Endothelial cell of umbilical vein (primary cell): ENCODE results near the gene DDX24.

Experiments used
- MYC ChIP-seq: IDR thresholded peaks from one replicate; pipeline ENCODE4 v1.6.1; 2011; ENCODE audit warnings: mild to moderate bottlenecking, low read depth, low read length
- POLR2A ChIP-seq: IDR thresholded peaks from 2 replicates; pipeline ENCODE4 v1.6.1; 2012; ENCODE audit warnings: low read depth, mild to moderate bottlenecking, control low read depth, low read length
- POLR2AphosphoS5 ChIP-seq: IDR thresholded peaks from 2 replicates; pipeline ENCODE4 v1.6.1; 2012; ENCODE audit warnings: low read depth, mild to moderate bottlenecking, control low read depth, low read length, moderate library complexity; ENCODE audit not compliant: insufficient read depth
- TF ChIP-seq, protein P1 (sequence below), 2 donors: IDR thresholded peaks; 1 replicate in 1 of 2; 2 replicates in 1 of 2; pipeline ENCODE4 v1.5.1; 2011; ENCODE audit warnings: low read length in 2 of 2, mild to moderate bottlenecking in 2 of 2, moderate library complexity in 2 of 2, control low read depth in 1 of 2, inconsistent platforms in 1 of 2, low read depth in 1 of 2; ENCODE audit not compliant: insufficient read depth in 1 of 2; ENCODE audit errors: extremely low read depth in 1 of 2

DNA sequence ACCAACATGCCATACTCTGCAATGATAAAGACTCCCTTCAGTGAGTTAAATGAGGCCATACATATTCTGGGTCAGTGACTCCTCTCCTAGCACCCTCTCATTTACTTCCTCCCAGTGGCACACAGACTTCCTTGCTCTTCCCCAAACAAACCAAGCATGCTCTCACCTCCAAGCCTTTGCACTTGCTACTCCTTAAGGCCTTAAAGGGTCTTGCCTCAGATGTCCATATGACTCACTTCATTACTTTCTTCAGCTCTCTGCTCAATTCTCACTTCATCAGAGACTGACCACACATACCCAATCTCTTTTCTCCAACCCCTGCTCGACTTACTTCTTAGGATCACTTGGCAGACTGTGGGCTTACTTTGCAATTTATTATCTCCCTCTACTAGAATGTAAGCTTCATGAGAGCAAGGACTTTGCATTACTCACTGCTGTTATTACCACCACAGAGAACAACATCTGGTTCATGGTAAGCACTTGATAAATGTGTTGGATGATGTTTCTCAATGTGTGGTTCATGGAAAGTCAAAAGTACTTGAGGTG lies 22.8 kb downstream of the DDX24 start:
- TF ChIP-seq, protein P1, sequence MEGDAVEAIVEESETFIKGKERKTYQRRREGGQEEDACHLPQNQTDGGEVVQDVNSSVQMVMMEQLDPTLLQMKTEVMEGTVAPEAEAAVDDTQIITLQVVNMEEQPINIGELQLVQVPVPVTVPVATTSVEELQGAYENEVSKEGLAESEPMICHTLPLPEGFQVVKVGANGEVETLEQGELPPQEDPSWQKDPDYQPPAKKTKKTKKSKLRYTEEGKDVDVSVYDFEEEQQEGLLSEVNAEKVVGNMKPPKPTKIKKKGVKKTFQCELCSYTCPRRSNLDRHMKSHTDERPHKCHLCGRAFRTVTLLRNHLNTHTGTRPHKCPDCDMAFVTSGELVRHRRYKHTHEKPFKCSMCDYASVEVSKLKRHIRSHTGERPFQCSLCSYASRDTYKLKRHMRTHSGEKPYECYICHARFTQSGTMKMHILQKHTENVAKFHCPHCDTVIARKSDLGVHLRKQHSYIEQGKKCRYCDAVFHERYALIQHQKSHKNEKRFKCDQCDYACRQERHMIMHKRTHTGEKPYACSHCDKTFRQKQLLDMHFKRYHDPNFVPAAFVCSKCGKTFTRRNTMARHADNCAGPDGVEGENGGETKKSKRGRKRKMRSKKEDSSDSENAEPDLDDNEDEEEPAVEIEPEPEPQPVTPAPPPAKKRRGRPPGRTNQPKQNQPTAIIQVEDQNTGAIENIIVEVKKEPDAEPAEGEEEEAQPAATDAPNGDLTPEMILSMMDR (IDR thresholded peaks at IDR 0.05; ENCODE audit: extremely low read depth in 1 of 2, insufficient read depth in 1 of 2, low read depth in 1 of 2, low read length in 2 of 2), result no peak
- TF ChIP-seq MYC (no peak), POLR2AphosphoS5 (no peak), POLR2A (no peak)
